Caco-2 (cell line): ENCODE results near the gene FGFR3. TPM values are rescaled to one million over a fixed set of nuclear protein-coding genes. Genes with fewer than 3 reads are reported as not detected.

Source experiments
- BruUV-seq: library from RNA; stranded (reverse); fragments of 400-500 nt; replicated peaks from 2 replicates; lab custom pipeline; 2021; lab: Mats Ljungman, UMichigan
- CTCF ChIA-PET: fragments of 300-600 bp; sonication (Branson Sonifier 250); formaldehyde crosslinking; loops from one replicate; lab custom pipeline; 2022; ENCODE audit warnings: antibody characterized with exemption; lab: Charles Lee
- POLR2A ChIA-PET: fragments of 300-600 bp; sonication (Branson Sonifier 250); formaldehyde crosslinking; loops from one replicate; lab custom pipeline; 2022; ENCODE audit warnings: antibody characterized with exemption; lab: Charles Lee
- DNase-seq, 2 experiments: peaks; one replicate each; pipeline versions ENCODE4 v3.0.0 to v3.0.0-alpha.2; 2020 to 2022
- H3K27me3 ChIP-seq: replicated peaks from 2 replicates; pipeline ENCODE4 v1.6.0; 2011; ENCODE audit warnings: low read length; ENCODE audit not compliant: control insufficient read depth, insufficient read depth
- H3K36me3 ChIP-seq: 2 replicates; pipeline ENCODE4 v1.5.1; 2011; ENCODE audit warnings: low read length; ENCODE audit not compliant: control insufficient read depth, insufficient read depth
- H3K4me1 ChIP-seq: fragments of 250-450 bp; sonication (Bioruptor Pico); 2 replicates; pipeline ENCODE4 v1.5.1; 2020; ENCODE audit warnings: mild to moderate bottlenecking
- H3K4me3 ChIP-seq: 2 replicates; pipeline ENCODE4 v1.5.1; 2011; ENCODE audit warnings: low read depth, mild to moderate bottlenecking, control low read depth, low read length
- H3K9me3 ChIP-seq: fragments of 250-450 bp; sonication (Bioruptor Pico); 2 replicates; pipeline ENCODE4 v1.5.1; 2020; ENCODE audit warnings: mild to moderate bottlenecking, moderate library complexity
- H3K27ac Mint-ChIP-seq: one replicate; pipeline ENCODE4 v1.8.0; 2022; ENCODE audit warnings: mixed read lengths; ENCODE audit not compliant: unreplicated experiment
- H3K27me3 Mint-ChIP-seq: one replicate; pipeline ENCODE4 v1.8.0; 2022; ENCODE audit warnings: mixed read lengths; ENCODE audit not compliant: insufficient read depth, unreplicated experiment
- H3K36me3 Mint-ChIP-seq: one replicate; pipeline ENCODE4 v1.8.0; 2022; ENCODE audit warnings: mild to moderate bottlenecking, mixed read lengths; ENCODE audit not compliant: insufficient read depth, unreplicated experiment
- H3K4me1 Mint-ChIP-seq: one replicate; pipeline ENCODE4 v1.8.0; 2022; ENCODE audit warnings: low read depth, mixed read lengths; ENCODE audit not compliant: unreplicated experiment
- H3K4me3 Mint-ChIP-seq: one replicate; pipeline ENCODE4 v1.8.0; 2022; ENCODE audit warnings: mild to moderate bottlenecking, moderate library complexity, mixed read lengths; ENCODE audit not compliant: unreplicated experiment
- H3K9me3 Mint-ChIP-seq: one replicate; pipeline ENCODE4 v1.8.0; 2022; ENCODE audit warnings: mixed read lengths; ENCODE audit not compliant: unreplicated experiment
- CTCF ChIP-seq, 2 experiments: fragments of 200-600 bp in 1 of 2; IDR thresholded peaks; 1 replicate in 1 of 2; 2 replicates in 1 of 2; pipeline versions ENCODE4 v1.5.1 to v1.8.0; 2011 to 2022; ENCODE audit warnings: antibody characterized with exemption in 1 of 2, control low read depth in 1 of 2, inconsistent platforms in 1 of 2, low read depth in 1 of 2, low read length in 1 of 2, mild to moderate bottlenecking in 1 of 2, moderate library complexity in 1 of 2; ENCODE audit not compliant: insufficient read depth in 1 of 2, severe bottlenecking in 1 of 2, unreplicated experiment in 1 of 2
- intact Hi-C: fragments of 100-400 bp; cut with micrococcal nuclease; formaldehyde crosslinking; loops from one replicate; pipeline ENCODE4 v1.10.0; 2022; ENCODE audit not compliant: unreplicated experiment
- total RNA-seq: library from RNA; stranded (reverse); gene quantifications from 2 replicates; pipeline ENCODE4 v1.2.3, GENCODE V29; 2022

Gene FGFR3
- total RNA-seq, 1 experiment from 2014 or later, result 132 TPM

- Histone ChIP-seq H3K4me1 (peaks cover 28% of the 10 kb centered on the region), H3K27me3 (no peaks in the 10 kb centered on the region), H3K36me3 (no peaks in the 10 kb centered on the region), H3K9me3 (no peaks in the 10 kb centered on the region), H3K4me3 (no peak overlapping the region)
- Mint-ChIP-seq H3K4me1 (peaks cover 6% of the 10 kb centered on the region), H3K27me3 (no peaks in the 10 kb centered on the region), H3K9me3 (no peaks in the 10 kb centered on the region), H3K4me3 (no peak overlapping the region), H3K27ac (no peak overlapping the region), H3K36me3 (no peaks in the 10 kb centered on the region)
- intact Hi-C loops, result no loop called here
- DNase-seq, result no peak
- POLR2A ChIA-PET, result interaction anchor here (0.6 kb wide), 1 partner anchor 246 kb away, joined by 3 read pairs; the partner anchor contains the start of gene NELFA
- BruUV-seq, result no TSS peak
- no peak for TF ChIP-seq CTCF (IDR thresholded peaks at IDR 0.05; ENCODE audit: insufficient read depth in 1 of 2, low read depth in 1 of 2, low read length in 1 of 2, severe bottlenecking in 1 of 2, unreplicated experiment in 1 of 2)
- CTCF ChIA-PET, result no interaction called here
These were observed 30.0 kb upstream of the FGFR3 start for GRCh38 chr4:1763070-1763549.

- ChIA-PET POLR2A (interaction anchor here (0.6 kb wide), 1 partner anchor 91 kb away, joined by 3 read pairs; no protein-coding TSS in a partner anchor), CTCF (interaction anchor here (1.0 kb wide), 1 partner anchor 15 kb away, joined by 3 read pairs; no protein-coding TSS in a partner anchor)
- peaks cover 10% of the 10 kb centered on the region for H3K4me1 Mint-ChIP-seq
- H3K36me3 Mint-ChIP-seq, result peaks cover 5% of the 10 kb centered on the region
- no peaks in the 10 kb centered on the region for H3K36me3 ChIP-seq
- H3K4me3 Mint-ChIP-seq, result no peak overlapping the region
- BruUV-seq, result no TSS peak
- DNase-seq, result no peak
- no peaks in the 10 kb centered on the region for H3K9me3 Mint-ChIP-seq
- H3K4me1 ChIP-seq, result peaks cover 31% of the 10 kb centered on the region
- H3K9me3 ChIP-seq, result no peaks in the 10 kb centered on the region
- no peaks in the 10 kb centered on the region for H3K27me3 Mint-ChIP-seq
- no peaks in the 10 kb centered on the region for H3K27me3 ChIP-seq
- no peak overlapping the region for H3K4me3 ChIP-seq
- no peak overlapping the region for H3K27ac Mint-ChIP-seq
- intact Hi-C loops, result no loop called here
- TF ChIP-seq CTCF (IDR thresholded peaks at IDR 0.05; ENCODE audit: insufficient read depth in 1 of 2, low read depth in 1 of 2, low read length in 1 of 2, severe bottlenecking in 1 of 2, unreplicated experiment in 1 of 2), result no peak
These were observed 29.5 kb upstream of the FGFR3 start for GRCh38 chr4:1763550-1764080.

- Histone ChIP-seq H3K36me3 (no peaks in the 10 kb centered on the region), H3K27me3 (no peaks in the 10 kb centered on the region), H3K4me3 (no peak overlapping the region), H3K9me3 (no peaks in the 10 kb centered on the region), H3K4me1 (peaks cover 38% of the 10 kb centered on the region)
- Mint-ChIP-seq H3K4me1 (peaks cover 12% of the 10 kb centered on the region), H3K36me3 (peaks cover 6% of the 10 kb centered on the region), H3K9me3 (no peaks in the 10 kb centered on the region), H3K4me3 (no peak overlapping the region), H3K27ac (no peak overlapping the region), H3K27me3 (no peaks in the 10 kb centered on the region)
- POLR2A ChIA-PET, result no interaction called here
- CTCF ChIA-PET, result interaction anchor here (0.6 to 1.0 kb wide), 2 partner anchors 16 kb away, joined by 3 to 4 read pairs; no protein-coding TSS in a partner anchor
- no peak for DNase-seq
- intact Hi-C loops, result no loop called here
- no peak for TF ChIP-seq CTCF (IDR thresholded peaks at IDR 0.05; ENCODE audit: insufficient read depth in 1 of 2, low read depth in 1 of 2, low read length in 1 of 2, severe bottlenecking in 1 of 2, unreplicated experiment in 1 of 2)
- no TSS peak for BruUV-seq
These were observed 28.4 kb upstream of the FGFR3 start for GRCh38 chr4:1764670-1765069.
